PC-3 (cell line): ENCODE measurements around the gene TMX2.

Experiments
- EZH2 ChIP-seq: fragments of 300-600 bp; sonication (generic); IDR thresholded peaks from one replicate; pipeline ENCODE4 v1.6.1; 2017; ENCODE audit warnings: antibody characterized with exemption, mild to moderate bottlenecking, low read length; ENCODE audit not compliant: unreplicated experiment
- TF ChIP-seq, protein P1 (sequence below): fragments of 300-600 bp; sonication (generic); conservative IDR thresholded peaks from 2 replicates; pipeline ENCODE4 v1.5.1; 2017; ENCODE audit warnings: antibody characterized with exemption, low read depth, mild to moderate bottlenecking, low read length

DNA sequence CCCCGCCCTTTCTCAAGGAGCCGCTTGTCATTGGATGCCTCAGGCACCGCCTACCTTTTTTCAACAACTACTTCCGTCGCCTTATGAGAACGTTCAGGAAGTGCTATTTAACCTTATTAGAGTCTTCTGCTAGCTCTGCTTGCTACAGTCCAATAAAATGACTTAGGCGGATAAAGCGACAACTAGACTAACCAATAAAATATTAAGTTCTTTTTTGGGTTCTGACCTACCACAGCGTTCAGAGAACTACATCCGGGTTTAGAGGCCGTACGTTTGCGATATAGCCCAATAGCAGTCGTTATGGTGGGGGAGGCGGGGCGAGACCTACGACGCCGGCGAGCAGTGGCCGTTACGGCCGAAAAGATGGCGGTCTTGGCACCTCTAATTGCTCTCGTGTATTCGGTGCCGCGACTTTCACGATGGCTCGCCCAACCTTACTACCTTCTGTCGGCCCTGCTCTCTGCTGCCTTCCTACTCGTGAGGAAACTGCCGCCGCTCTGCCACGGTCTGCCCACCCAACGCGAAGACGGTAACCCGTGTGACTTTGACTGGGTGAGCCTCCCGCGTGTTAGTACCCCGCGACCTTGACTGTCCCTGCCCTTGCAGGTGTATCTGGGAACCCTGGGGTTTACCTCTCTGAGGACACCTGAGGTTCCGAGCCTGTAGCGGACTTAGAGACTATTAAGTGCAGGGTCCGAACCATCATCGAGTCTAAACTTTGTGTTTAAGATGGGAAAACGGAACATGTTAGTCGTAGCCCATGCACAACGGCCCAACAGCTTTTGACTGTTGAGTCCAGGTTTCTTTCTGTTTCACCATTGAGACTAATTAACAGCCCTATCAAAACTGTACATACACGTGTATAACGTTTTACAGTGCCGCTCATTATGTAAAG is at the start of gene TMX2:
- TF ChIP-seq, protein P1, sequence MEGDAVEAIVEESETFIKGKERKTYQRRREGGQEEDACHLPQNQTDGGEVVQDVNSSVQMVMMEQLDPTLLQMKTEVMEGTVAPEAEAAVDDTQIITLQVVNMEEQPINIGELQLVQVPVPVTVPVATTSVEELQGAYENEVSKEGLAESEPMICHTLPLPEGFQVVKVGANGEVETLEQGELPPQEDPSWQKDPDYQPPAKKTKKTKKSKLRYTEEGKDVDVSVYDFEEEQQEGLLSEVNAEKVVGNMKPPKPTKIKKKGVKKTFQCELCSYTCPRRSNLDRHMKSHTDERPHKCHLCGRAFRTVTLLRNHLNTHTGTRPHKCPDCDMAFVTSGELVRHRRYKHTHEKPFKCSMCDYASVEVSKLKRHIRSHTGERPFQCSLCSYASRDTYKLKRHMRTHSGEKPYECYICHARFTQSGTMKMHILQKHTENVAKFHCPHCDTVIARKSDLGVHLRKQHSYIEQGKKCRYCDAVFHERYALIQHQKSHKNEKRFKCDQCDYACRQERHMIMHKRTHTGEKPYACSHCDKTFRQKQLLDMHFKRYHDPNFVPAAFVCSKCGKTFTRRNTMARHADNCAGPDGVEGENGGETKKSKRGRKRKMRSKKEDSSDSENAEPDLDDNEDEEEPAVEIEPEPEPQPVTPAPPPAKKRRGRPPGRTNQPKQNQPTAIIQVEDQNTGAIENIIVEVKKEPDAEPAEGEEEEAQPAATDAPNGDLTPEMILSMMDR = no peak
- TF ChIP-seq EZH2 = no peak
